ENCODE results near the gene FBXO24.

- no peak for TF ChIP-seq CTCF (IDR thresholded peaks at IDR 0.05)
- no peak for TF ChIP-seq ZFX (IDR thresholded peaks at IDR 0.05; ENCODE audit: borderline replicate concordance)
Observed at GRCh38 chr7:100572281-100572948, 13.7 kb upstream of the FBXO24 start.

Data from 22Rv1 (cell line).